OCI-LY3 (cell line): ENCODE measurements around the gene LRRTM3.

Experiments used
- H2AFZ ChIP-seq: fragments of 200-600, 300-600 bp; shearing (Covaris generic); 2 replicates; pipeline ENCODE4 v1.6.0; 2014; ENCODE audit warnings: antibody characterized with exemption, low read depth, low read length
- H3K27ac ChIP-seq: fragments of 200-600, 300-600 bp; sonication (generic); 2 replicates; pipeline ENCODE4 v1.5.1; 2014; ENCODE audit warnings: mild to moderate bottlenecking, low read length, moderate library complexity, mixed read lengths
- H3K27me3 ChIP-seq: fragments of 200-600, 300-600 bp; sonication (generic); 2 replicates; pipeline ENCODE4 v1.6.1; 2014; ENCODE audit warnings: low read depth, low read length, mixed read lengths
- H3K36me3 ChIP-seq: fragments of 200-600, 300-600 bp; sonication (generic); replicated peaks from 2 replicates; pipeline ENCODE3; 2014; ENCODE audit warnings: low read depth, low read length, mixed read lengths
- H3K4me1 ChIP-seq: fragments of 300-600, 200-600 bp; sonication (generic); 2 replicates; pipeline ENCODE4 v1.6.1; 2014; ENCODE audit warnings: low read length, mixed read lengths
- H3K4me2 ChIP-seq: fragments of 200-600, 300-600 bp; sonication (generic); 2 replicates; pipeline ENCODE4 v1.6.1; 2014; ENCODE audit warnings: low read length, mixed read lengths
- H3K4me3 ChIP-seq: fragments of 300-600, 200-600 bp; sonication (generic); 2 replicates; pipeline ENCODE4 v1.5.1; 2014; ENCODE audit warnings: antibody characterized with exemption, mild to moderate bottlenecking, low read length, moderate library complexity
- H3K79me2 ChIP-seq: fragments of 300-600, 200-600 bp; shearing (Covaris generic); 2 replicates; pipeline ENCODE4 v1.6.1; 2014; ENCODE audit warnings: mild to moderate bottlenecking, low read length, mixed read lengths
- H3K9ac ChIP-seq: fragments of 300-600, 200-600 bp; shearing (Covaris generic); 2 replicates; pipeline ENCODE4 v1.6.0; 2014; ENCODE audit warnings: mild to moderate bottlenecking, low read length, moderate library complexity
- H3K9me3 ChIP-seq: fragments of 200-600, 300-600 bp; shearing (Covaris generic); 2 replicates; pipeline ENCODE4 v1.6.1; 2014; ENCODE audit warnings: low read length, mixed read lengths; ENCODE audit not compliant: insufficient read depth
- H4K20me1 ChIP-seq: fragments of 200-600, 300-600 bp; sonication (generic); 2 replicates; pipeline ENCODE4 v1.6.1; 2016; ENCODE audit warnings: low read length, mixed read lengths; ENCODE audit not compliant: insufficient read depth
- EZH2phosphoT487 ChIP-seq: fragments of 200-600 bp; shearing (Covaris generic); IDR thresholded peaks from 2 replicates; pipeline ENCODE4 v1.6.1; 2018; ENCODE audit warnings: antibody characterized with exemption, mixed run types, low read depth
- TF ChIP-seq, protein P1 (sequence below): fragments of 200-600, 300-600 bp; sonication (generic); IDR thresholded peaks from 2 replicates; pipeline ENCODE4 v1.5.1; 2014; ENCODE audit warnings: antibody characterized with exemption, low read length, low read depth

LRRTM3 gene

DNA sequence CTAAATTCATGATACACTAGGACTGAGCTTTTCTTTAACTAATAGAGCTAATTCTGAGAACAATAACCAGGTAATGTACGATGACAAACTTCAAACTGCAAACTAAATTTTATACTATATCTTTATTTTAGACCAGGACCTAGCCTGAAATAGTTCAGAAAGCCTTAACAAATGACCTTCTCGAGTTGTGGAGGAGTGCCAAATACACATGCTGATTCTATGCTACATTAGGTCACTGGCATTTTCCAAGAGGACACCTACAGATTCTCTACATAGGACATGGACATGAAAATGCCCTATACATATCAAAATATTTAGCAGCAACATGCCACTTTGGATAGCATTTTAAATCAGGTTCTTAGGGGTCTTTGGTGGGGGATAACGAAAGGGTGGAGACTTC lies 44.0 kb upstream of the LRRTM3 start:
- H3K36me3 ChIP-seq: no peaks in the 10 kb centered on the region
- H4K20me1 ChIP-seq: no peaks in the 10 kb centered on the region
- peaks cover 11% of the 10 kb centered on the region for H3K4me1 ChIP-seq
- no peak overlapping the region for H3K4me2 ChIP-seq
- no peaks in the 10 kb centered on the region for H3K27me3 ChIP-seq
- H3K27ac ChIP-seq: no peak overlapping the region
- TF ChIP-seq, protein P1, sequence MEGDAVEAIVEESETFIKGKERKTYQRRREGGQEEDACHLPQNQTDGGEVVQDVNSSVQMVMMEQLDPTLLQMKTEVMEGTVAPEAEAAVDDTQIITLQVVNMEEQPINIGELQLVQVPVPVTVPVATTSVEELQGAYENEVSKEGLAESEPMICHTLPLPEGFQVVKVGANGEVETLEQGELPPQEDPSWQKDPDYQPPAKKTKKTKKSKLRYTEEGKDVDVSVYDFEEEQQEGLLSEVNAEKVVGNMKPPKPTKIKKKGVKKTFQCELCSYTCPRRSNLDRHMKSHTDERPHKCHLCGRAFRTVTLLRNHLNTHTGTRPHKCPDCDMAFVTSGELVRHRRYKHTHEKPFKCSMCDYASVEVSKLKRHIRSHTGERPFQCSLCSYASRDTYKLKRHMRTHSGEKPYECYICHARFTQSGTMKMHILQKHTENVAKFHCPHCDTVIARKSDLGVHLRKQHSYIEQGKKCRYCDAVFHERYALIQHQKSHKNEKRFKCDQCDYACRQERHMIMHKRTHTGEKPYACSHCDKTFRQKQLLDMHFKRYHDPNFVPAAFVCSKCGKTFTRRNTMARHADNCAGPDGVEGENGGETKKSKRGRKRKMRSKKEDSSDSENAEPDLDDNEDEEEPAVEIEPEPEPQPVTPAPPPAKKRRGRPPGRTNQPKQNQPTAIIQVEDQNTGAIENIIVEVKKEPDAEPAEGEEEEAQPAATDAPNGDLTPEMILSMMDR: no peak
- no peak for TF ChIP-seq EZH2phosphoT487
- H3K79me2 ChIP-seq: no peaks in the 10 kb centered on the region
- H3K9ac ChIP-seq: no peak overlapping the region
- no peak overlapping the region for H2AFZ ChIP-seq
- H3K4me3 ChIP-seq: no peak overlapping the region
- H3K9me3 ChIP-seq: no peaks in the 10 kb centered on the region

DNA sequence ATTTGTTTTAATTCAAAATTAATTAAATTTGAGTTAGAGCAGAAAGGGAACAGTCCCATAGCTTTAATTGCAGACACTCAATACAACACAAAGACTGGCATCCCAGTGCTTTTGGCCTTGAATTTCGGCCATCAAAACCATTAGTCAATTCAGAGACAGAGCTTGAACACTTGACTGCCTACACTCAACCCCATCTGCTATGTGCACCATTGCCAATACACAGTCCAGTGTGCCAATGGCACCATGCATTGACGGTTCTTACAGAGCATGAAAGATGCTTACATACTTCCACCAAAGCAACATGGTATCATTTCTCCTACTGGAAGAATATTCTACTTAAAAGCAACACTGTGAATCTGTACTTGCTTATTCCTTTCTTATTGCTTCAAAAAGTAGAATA lies 43.6 kb upstream of the LRRTM3 start:
- Histone ChIP-seq H3K36me3 (no peaks in the 10 kb centered on the region), H4K20me1 (no peaks in the 10 kb centered on the region), H3K27me3 (no peaks in the 10 kb centered on the region), H3K4me2 (no peak overlapping the region), H3K4me1 (peaks cover 11% of the 10 kb centered on the region), H3K79me2 (no peaks in the 10 kb centered on the region), H2AFZ (no peak overlapping the region), H3K27ac (no peak overlapping the region), H3K4me3 (no peak overlapping the region), H3K9ac (no peak overlapping the region), H3K9me3 (no peaks in the 10 kb centered on the region)
- TF ChIP-seq, protein P1: no peak
- TF ChIP-seq EZH2phosphoT487: no peak

DNA sequence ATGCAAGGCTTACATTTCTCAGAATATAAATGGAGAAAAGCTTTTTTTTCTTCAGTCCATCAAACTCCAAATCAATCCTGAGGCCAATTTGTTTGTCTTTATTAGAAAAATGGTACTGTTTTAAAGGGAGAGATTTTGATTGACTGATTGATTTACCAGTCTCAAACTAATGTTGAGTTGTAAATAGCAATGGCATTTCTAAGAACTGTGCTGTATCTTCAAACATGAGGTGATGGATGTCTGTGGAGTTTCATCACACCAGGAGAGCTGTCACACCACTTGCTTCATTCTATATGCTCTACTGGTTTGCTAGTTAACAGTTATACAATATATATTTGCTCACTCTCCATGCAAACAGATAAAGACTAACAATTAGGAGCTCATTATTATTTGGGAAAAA lies 39.0 kb upstream of the LRRTM3 start:
- no peak for TF ChIP-seq EZH2phosphoT487
- TF ChIP-seq, protein P1: no peak
- Histone ChIP-seq H3K36me3 (no peaks in the 10 kb centered on the region), H4K20me1 (no peaks in the 10 kb centered on the region), H3K79me2 (no peaks in the 10 kb centered on the region), H3K4me2 (no peak overlapping the region), H3K4me1 (peaks cover 11% of the 10 kb centered on the region), H3K9me3 (no peaks in the 10 kb centered on the region), H3K27ac (no peak overlapping the region), H3K9ac (no peak overlapping the region), H3K27me3 (no peaks in the 10 kb centered on the region), H2AFZ (no peak overlapping the region), H3K4me3 (no peak overlapping the region)

DNA sequence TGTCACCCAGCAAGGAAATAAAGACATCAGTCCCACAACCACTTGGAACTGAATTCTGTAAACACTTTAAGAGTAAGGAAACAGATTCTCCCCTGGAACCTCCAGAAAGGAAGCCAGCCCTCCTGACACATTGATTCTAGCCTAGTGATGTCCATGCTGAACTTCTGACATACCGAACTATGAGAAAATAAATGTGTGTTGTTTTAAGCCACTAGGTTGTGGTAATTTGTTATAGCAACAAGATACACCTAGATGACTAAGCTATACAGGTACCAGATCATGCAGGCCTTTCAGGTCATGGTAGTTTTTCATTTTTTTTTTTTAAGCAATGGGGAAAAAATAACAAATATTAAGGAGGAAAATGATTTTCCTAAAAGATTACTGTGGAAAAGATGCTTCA lies 37.6 kb upstream of the LRRTM3 start:
- Histone ChIP-seq H3K27ac (no peak overlapping the region), H3K4me2 (no peak overlapping the region), H3K4me3 (no peak overlapping the region), H3K9ac (no peak overlapping the region), H3K9me3 (no peaks in the 10 kb centered on the region), H3K36me3 (no peaks in the 10 kb centered on the region), H3K79me2 (no peaks in the 10 kb centered on the region), H2AFZ (no peak overlapping the region), H3K27me3 (no peaks in the 10 kb centered on the region), H4K20me1 (no peaks in the 10 kb centered on the region), H3K4me1 (peaks cover 11% of the 10 kb centered on the region)
- no peak for TF ChIP-seq EZH2phosphoT487
- TF ChIP-seq, protein P1: no peak
